GM18867 (cell line): ENCODE measurements around the gene BEND5.

Experiments
- ATAC-seq: cut with Tn5 transposase; IDR thresholded peaks from one replicate; pipeline ENCODE4 v1.9.1; 2021; ENCODE audit warnings: mild to moderate bottlenecking, moderate library complexity; ENCODE audit not compliant: unreplicated experiment

The BEND5 gene

DNA sequence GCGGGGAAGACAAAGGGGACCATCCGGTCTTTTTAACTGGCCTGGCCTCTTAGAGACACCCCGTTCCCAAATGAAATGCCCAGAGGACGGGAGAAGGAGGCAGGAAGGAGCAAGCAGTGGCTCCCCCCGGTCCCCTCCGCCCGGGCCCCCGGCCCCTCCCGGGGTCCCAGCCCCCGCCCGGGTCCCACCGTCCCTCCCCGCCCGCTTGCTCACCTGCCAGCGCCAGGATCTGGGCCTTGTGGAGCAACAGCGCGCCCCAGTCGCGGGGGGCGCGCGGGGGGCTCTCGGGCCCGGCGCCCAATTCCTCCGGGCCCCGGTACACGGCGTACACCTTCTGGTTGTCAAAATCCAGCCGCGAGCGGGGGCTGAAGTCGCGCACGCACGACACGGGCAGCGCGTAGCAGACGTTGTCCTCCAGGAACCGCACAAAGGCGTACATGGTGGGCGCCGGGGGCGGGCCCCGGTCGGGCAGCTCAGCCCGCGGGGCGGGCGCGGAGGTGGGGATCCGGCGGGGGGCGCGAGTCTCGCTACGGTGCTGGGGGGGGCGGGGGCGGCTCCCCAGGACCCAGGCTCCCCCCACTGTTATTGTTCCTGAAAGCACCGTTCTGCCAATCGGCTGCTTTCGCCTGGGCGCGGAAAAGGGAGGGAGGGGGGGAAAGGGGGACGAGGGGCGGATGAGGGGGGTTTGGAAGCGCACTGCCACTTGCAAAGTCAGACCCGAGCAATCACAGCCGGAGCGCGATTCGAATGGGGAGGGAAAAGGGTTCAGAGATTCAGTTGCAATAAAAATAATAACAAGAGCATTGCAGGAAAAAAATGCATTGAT is at the start of gene BEND5:
TSS of gene BEND5 (minus strand) at position 499 of the 826 bp plus-strand sequence. CDS start at position 439, 60 bp downstream.
- ATAC-seq: no peak

DNA sequence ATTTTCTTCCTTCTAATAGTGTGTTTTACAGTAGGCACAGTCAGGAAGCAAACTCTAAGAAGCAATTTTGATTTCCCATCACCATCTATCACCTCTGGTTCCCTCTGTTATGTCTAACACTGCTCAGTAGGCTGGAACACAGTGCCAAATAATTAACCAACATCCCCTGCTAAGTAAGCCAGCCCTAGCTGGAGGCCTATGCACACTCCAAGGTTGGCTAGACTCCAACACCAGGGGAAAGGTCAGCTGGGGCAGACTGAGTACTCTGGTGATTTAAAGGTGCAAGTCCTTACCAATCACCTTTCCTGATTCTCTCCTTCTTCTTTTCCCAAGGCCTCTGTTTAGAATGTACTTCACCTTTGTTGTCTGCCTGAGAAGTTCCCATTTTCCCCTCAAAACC is 46.5 kb upstream of the BEND5 start:
- ATAC-seq: no peak

DNA sequence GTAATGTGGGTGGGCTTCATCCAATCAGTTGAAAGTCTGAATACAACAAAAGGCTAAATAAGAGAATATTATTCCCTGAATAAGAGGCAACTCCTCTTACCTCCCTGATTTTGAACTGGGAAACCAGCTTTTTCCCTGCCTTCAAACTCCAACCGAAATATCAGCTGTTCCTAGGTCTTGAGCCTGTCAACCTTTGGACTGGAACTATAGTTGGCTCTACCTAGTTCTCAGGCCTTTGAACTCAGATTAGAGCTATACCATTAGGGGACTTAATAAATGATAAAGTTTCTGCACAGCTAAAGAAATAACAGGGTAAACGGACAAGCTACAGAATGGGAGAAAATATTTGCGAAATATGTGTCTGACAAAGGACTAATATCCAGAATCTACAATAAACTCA is 43.8 kb upstream of the BEND5 start:
- no peak for ATAC-seq

DNA sequence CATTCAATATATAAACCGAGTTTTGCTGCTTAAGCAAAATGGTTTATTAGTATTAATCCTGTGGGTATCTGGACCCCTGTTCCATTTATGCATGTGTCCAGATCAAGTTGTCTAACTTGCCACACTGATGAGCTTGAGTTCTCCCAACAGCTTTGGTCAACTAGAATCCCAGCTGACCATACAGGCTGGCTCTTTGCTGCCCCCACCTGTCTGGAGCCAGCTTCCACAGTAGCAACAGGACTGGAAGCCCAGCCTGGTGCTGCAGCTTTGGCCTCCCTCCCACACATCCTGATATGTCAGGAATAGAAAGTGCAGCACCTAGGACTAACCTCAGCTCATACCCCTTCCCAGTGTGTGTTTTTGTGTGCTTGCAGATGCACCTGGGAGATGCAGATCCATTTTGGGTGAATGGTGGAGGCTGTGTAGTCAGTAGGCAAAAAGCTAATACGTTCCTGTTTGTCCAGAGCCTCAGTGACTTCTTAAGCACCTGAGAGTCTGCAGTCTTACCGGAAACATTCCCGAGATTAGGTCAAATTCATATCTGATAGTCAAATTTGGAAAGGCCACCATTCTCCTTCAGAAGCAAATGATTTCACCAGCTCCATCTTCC is 40.9 kb upstream of the BEND5 start:
- ATAC-seq: peak; percentile 80

- ATAC-seq: no peak
Measured at GRCh38 chr1:48810740-48811139, 34.0 kb upstream of the BEND5 start.

GRCh38 chr1:48808496-48808895 is 31.8 kb upstream of the BEND5 start:
- ATAC-seq: no peak

GRCh38 chr1:48807554-48808260 is 31.0 kb upstream of the BEND5 start:
- no peak for ATAC-seq

- no peak for ATAC-seq
Measured at GRCh38 chr1:48803474-48803873, 26.8 kb upstream of the BEND5 start.

DNA sequence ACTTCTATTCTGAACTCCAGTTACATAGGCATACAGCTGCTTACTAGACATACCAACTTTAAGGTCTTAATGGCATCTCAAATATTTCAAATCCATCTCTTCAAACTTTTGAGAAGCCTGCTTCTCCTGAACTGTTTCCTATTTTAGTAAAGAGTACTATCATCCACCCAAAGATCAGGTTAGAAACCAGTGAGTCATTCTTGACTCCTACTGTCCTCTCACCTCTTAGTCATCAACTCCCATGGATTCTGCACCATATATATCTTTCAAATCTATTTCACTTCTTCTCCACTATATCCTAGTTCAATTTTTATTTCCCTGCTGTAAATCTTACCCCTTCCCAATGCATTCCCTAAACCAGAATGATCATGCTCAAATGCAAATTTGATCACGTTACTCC is 18.1 kb upstream of the BEND5 start:
- ATAC-seq: no peak

DNA sequence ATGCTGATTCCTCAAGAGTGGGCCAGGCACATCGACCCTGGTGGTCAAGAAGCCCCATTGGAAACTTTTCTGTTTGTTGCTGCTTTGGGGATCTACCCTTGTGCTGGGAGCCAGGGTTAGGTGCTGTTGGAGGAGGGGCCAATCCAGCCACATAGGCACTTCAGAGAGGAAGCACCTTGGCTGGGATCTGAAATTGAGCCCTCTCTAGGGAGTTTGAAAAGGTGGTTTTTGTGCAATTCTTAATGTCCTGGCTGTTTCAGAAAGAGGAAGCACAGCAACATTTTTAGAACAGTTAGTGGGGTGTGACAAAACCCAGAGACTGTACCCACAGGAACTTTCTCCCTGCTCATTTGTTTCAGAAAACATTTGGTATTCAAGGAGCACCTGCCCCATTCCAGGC is 17.2 kb upstream of the BEND5 start:
- ATAC-seq: peak; percentile 74

DNA sequence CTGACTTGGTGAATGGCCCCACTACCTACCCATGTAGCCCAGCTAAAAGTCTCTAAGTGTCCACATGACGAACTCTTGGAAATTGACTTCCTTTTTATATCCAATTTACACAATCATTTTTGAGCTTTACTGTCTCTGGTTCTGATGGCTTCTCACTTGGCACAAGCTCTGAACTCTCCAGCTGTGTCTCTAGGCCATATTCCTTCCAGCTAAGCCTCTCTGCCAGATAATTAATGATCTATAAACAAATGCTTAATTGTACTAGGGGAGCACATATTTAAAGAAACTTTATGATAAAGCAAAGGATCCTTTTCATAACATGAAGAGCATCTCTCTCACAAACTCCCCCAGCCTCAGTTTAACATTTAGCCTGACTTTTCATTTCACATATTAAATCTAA is 16.3 kb upstream of the BEND5 start:
- no peak for ATAC-seq

- peak; percentile 50 for ATAC-seq
Measured at GRCh38 chr1:48790397-48790796, 13.7 kb upstream of the BEND5 start.

DNA sequence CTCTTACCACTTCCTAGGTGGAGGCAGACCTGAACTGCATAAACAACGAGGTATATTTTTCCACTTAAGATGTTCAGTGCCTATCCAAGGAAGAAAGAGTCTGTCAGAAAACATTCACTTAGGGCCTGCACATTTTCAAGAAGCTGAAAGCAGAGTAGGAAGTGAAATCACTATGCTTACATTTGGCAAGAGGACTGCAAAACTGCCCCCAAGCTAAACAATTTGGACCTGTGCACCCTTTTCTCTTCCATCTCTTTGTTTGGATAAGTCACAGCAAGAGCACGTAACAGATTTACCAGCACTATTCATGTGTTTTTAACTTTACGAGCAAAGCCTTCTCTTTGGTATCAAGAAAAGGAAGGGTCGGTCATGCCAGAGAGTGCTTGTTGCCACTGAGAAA is 13.2 kb upstream of the BEND5 start:
- ATAC-seq: peak; percentile 21

- ATAC-seq: no peak
Measured at GRCh38 chr1:48785869-48786268, 9.2 kb upstream of the BEND5 start.

GRCh38 chr1:48784301-48784700 is 7.6 kb upstream of the BEND5 start:
- ATAC-seq: no peak

- no peak for ATAC-seq
Measured at GRCh38 chr1:48777219-48777895, 666 bp upstream of the BEND5 start.

DNA sequence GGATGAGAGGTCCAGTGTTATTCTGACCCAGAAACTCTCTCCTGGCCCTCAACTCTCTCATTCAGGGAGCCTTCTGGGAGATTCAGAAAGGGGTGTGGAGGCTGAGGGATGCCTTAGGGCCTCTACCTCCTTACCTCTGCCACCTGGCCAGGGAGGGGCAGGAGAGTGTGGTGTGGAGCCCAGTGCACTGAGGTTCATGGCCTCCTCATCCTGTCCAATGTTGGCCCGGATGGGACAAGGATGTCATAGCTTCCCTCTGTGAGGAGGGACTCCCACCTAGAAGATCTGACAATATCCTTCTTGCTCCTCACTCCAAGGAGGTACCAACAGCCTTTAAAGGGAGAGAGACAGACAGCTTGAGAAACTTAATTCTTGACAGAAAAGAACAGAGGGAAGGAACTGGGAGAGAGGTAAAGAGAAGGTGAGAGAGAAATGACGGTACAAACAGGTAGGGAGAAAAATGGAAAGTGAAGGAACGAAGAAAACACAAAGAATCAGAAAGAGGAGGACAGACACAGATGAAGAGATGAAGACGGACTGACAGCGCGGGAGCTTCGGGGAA is 779 bp downstream of the BEND5 start:
- ATAC-seq: no peak

DNA sequence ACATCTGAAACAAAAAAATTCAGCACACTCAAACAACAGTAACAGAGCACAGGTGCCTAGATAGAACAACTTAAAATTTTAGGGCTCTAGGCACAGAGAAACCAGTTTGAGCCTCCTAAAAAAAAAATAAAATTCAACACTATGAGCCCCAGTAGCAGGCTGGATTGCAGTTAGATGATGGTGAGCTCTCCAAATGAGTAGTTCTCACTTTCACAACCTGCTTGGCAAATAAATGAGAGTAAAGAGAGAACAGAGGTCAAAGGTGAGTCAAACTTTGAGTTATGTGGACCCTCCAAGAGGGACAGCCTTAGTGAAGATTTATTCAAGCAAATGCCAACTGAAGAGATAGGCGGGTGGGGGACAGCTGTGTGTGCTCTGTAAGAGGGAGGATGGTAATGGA is 3.6 kb downstream of the BEND5 start:
- peak; percentile 69 for ATAC-seq

DNA sequence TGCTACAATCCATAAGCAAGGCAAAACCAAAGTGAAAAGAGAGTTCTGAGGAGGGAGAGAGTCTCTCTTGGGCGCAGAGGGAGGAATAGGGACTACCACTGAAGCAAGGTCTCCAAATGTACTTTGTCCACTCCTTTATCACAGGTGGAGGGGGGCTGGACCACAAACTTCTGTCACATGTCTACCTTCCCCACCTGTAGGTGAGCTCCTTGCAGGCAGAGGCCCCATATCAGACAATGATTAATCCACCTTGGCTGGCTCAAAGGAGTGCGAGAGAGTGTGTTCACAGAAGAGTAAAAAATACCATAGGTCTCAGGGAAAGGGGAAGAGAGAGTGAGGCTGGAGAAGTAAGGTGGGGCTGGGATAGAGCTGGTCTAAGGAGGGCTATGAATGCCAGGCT is 4.5 kb downstream of the BEND5 start:
- no peak for ATAC-seq

- no peak for ATAC-seq
Measured at GRCh38 chr1:48771561-48771960, 5.1 kb downstream of the BEND5 start.

DNA sequence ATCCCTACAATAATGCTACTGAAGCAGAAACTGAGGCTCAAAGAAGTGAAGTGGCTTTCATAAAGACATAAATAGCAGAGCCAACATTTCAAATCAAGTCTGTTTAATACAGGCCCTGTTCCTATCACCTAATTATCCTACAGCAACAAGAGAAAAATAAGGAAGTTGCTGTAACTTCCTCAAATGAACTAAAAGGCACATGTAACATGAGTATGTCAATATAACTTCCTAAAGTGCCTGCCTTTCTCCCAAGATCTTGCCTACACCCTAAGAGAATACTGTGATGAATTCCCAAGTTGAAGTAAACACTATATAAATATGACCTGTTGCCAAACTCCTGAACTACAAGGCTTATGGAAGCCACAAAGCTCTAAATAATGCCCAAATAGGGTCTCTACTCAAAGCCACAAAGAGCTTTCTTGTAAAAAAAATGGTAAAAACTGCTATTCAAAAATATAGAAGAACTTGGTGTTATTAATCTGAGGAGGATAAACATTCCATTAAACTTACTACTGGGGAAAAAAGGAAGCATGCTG is 8.6 kb downstream of the BEND5 start:
- no peak for ATAC-seq
